ENCODE data around the gene MYRIP.

DNA sequence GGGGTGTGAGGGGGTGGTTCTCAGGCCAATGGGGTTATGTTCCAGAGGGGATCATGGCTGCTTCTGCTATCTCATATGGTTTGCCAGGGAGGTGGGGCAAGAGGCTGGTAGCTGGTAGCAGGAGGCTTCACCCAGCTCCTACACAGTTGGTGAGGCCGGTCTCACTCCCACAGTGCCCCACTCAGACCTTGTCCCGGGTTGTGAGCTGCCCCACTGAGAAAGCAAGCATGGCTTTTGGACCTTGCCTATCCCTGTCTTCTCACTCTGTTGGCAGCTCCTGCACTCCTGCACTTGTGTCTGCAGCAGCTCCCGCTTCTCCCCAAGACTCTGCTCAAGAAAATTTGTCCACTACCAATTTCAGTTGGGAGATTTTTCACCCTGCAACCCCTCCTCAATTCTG lies 46.1 kb downstream of the MYRIP start:
- TF ChIP-seq, protein P1, sequence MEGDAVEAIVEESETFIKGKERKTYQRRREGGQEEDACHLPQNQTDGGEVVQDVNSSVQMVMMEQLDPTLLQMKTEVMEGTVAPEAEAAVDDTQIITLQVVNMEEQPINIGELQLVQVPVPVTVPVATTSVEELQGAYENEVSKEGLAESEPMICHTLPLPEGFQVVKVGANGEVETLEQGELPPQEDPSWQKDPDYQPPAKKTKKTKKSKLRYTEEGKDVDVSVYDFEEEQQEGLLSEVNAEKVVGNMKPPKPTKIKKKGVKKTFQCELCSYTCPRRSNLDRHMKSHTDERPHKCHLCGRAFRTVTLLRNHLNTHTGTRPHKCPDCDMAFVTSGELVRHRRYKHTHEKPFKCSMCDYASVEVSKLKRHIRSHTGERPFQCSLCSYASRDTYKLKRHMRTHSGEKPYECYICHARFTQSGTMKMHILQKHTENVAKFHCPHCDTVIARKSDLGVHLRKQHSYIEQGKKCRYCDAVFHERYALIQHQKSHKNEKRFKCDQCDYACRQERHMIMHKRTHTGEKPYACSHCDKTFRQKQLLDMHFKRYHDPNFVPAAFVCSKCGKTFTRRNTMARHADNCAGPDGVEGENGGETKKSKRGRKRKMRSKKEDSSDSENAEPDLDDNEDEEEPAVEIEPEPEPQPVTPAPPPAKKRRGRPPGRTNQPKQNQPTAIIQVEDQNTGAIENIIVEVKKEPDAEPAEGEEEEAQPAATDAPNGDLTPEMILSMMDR (conservative IDR thresholded peaks at IDR 0.05 in 1 of 2, IDR thresholded peaks at IDR 0.05 in 1 of 2; ENCODE audit: extremely low read depth in 1 of 2, insufficient read depth in 1 of 2, low read depth in 1 of 2, low read length in 2 of 2), result no peak
- TF ChIP-seq EZH2 (IDR thresholded peaks at IDR 0.05; ENCODE audit: borderline replicate concordance, low read length), result no peak
